ENCODE results near the gene KIRREL1. TPM values are rescaled to one million over a fixed set of nuclear protein-coding genes. Genes with fewer than 3 reads are reported as not detected.

The KIRREL1 gene
- total RNA-seq, 1 donor from 2014 or later, result 39.5 TPM

DNA sequence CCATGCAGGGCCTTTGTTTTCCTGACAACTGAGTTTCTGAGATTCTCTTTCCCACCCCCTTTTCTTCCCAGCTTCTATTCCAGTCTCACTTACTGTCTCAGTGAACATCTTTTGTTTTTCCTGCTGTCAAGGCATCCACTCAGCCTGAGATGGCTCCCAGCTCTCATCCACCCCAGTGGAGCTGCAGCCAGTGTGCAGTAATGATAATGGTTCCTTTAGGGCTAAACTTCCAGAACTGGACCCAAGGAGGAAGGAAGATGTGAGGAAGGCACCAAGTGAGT is 44.4 kb upstream of the KIRREL1 start:
- no peak overlapping the region for H3K4me3 ChIP-seq
- no peak overlapping the region for H3K9ac ChIP-seq
- H3K36me3 ChIP-seq, result no peaks in the 10 kb centered on the region
- Mint-ChIP-seq H3K27ac (no peak overlapping the region), H3K4me1 (peaks cover 6% of the 10 kb centered on the region), H3K36me3 (no peaks in the 10 kb centered on the region), H3K27me3 (ENCODE audit: insufficient read depth, low read depth) (peaks cover 4% of the 10 kb centered on the region), H3K4me3 (no peak overlapping the region), H3K9me3 (no peaks in the 10 kb centered on the region)
- H3K27me3 ChIP-seq, result no peaks in the 10 kb centered on the region
- H3K9me3 ChIP-seq (ENCODE audit: low read depth), result no peaks in the 10 kb centered on the region
- H3K4me2 ChIP-seq, result no peak overlapping the region
- H3K4me1 ChIP-seq, result no peaks in the 10 kb centered on the region
- no peaks in the 10 kb centered on the region for H3K79me2 ChIP-seq (ENCODE audit: low read depth)
- no peak overlapping the region for H2AFZ ChIP-seq (replicated peaks)
- no peak for DNase-seq (ENCODE audit: low spot score)
- TF ChIP-seq, protein P1, sequence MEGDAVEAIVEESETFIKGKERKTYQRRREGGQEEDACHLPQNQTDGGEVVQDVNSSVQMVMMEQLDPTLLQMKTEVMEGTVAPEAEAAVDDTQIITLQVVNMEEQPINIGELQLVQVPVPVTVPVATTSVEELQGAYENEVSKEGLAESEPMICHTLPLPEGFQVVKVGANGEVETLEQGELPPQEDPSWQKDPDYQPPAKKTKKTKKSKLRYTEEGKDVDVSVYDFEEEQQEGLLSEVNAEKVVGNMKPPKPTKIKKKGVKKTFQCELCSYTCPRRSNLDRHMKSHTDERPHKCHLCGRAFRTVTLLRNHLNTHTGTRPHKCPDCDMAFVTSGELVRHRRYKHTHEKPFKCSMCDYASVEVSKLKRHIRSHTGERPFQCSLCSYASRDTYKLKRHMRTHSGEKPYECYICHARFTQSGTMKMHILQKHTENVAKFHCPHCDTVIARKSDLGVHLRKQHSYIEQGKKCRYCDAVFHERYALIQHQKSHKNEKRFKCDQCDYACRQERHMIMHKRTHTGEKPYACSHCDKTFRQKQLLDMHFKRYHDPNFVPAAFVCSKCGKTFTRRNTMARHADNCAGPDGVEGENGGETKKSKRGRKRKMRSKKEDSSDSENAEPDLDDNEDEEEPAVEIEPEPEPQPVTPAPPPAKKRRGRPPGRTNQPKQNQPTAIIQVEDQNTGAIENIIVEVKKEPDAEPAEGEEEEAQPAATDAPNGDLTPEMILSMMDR (IDR thresholded peaks at IDR 0.05), result no peak
- TF ChIP-seq EZH2phosphoT487 (IDR thresholded peaks at IDR 0.05), result no peak
- no peak for TF ChIP-seq EZH2 (IDR thresholded peaks at IDR 0.05)
- no peaks in the 10 kb centered on the region for H4K20me1 ChIP-seq (ENCODE audit: low read depth)
- no peak overlapping the region for H3K27ac ChIP-seq
- H3F3A ChIP-seq (ENCODE audit: low read depth), result no peaks in the 10 kb centered on the region

DNA sequence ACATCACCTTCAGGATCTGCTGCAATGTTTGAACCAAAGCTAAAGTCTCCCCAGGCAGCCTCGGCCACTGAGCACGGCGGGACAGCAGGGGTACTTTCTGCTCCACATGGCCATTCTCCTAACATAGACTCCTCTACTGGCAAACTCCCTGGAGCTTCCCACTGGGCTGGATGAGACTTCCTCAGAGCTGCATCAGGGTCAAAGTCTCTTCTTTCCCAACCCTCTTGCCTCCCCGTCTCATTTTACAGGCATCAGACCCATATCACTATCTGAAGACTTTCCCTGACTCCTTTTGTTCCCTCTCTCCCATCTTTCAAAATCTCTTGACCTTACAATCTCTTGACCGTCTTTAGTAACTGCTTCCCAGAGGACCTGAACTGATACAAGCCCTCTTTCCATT is 42.2 kb upstream of the KIRREL1 start:
- no peak overlapping the region for H3K4me3 Mint-ChIP-seq
- Histone ChIP-seq H3K27me3 (no peaks in the 10 kb centered on the region), H3K9ac (no peak overlapping the region), H2AFZ (replicated peaks) (no peak overlapping the region), H3K4me3 (no peak overlapping the region), H3K9me3 (ENCODE audit: low read depth) (no peaks in the 10 kb centered on the region), H3K36me3 (no peaks in the 10 kb centered on the region), H3K79me2 (ENCODE audit: low read depth) (no peaks in the 10 kb centered on the region), H3K4me1 (no peaks in the 10 kb centered on the region), H3K4me2 (no peak overlapping the region), H3K27ac (no peak overlapping the region), H3F3A (ENCODE audit: low read depth) (no peaks in the 10 kb centered on the region), H4K20me1 (ENCODE audit: low read depth) (no peaks in the 10 kb centered on the region)
- no peak for DNase-seq (ENCODE audit: low spot score)
- no peak overlapping the region for H3K27ac Mint-ChIP-seq
- peaks cover 6% of the 10 kb centered on the region for H3K27me3 Mint-ChIP-seq (ENCODE audit: insufficient read depth, low read depth)
- H3K36me3 Mint-ChIP-seq, result no peaks in the 10 kb centered on the region
- no peaks in the 10 kb centered on the region for H3K9me3 Mint-ChIP-seq
- no peak for TF ChIP-seq EZH2 (IDR thresholded peaks at IDR 0.05)
- TF ChIP-seq EZH2phosphoT487 (IDR thresholded peaks at IDR 0.05), result no peak
- TF ChIP-seq, protein P1 (IDR thresholded peaks at IDR 0.05), result no peak
- peaks cover 6% of the 10 kb centered on the region for H3K4me1 Mint-ChIP-seq

DNA sequence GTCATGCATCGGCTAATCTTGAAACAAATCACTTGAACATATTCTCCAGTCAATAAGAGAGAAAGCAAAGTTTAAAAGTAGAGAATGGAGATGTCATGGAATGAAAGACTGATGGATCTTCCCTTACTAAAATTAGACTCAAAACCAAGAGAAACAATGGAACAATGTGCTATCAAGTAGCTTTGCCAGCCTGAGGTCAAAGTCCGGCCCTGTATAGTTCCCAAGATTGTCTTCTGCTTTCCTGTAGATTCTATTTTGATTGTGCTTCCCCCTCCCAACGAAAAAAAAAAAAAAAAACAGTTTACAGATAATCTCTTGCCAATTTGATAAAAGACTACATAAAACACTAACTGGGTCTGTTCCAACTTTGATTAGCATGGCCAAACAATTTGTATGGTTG is 40.8 kb upstream of the KIRREL1 start:
- H3K4me3 ChIP-seq, result no peak overlapping the region
- TF ChIP-seq, protein P1 (IDR thresholded peaks at IDR 0.05), result no peak
- TF ChIP-seq EZH2 (IDR thresholded peaks at IDR 0.05) (no peak), EZH2phosphoT487 (IDR thresholded peaks at IDR 0.05) (no peak)
- H3K4me2 ChIP-seq, result no peak overlapping the region
- no peak overlapping the region for H3K27ac ChIP-seq
- H3K36me3 Mint-ChIP-seq, result no peaks in the 10 kb centered on the region
- no peaks in the 10 kb centered on the region for H3K79me2 ChIP-seq (ENCODE audit: low read depth)
- H4K20me1 ChIP-seq (ENCODE audit: low read depth), result no peaks in the 10 kb centered on the region
- H3K27me3 Mint-ChIP-seq (ENCODE audit: insufficient read depth, low read depth), result peaks cover 6% of the 10 kb centered on the region
- H3K4me3 Mint-ChIP-seq, result no peak overlapping the region
- H3K27me3 ChIP-seq, result no peaks in the 10 kb centered on the region
- no peak overlapping the region for H2AFZ ChIP-seq (replicated peaks)
- no peaks in the 10 kb centered on the region for H3K9me3 ChIP-seq (ENCODE audit: low read depth)
- no peak overlapping the region for H3K27ac Mint-ChIP-seq
- H3K9me3 Mint-ChIP-seq, result no peaks in the 10 kb centered on the region
- H3K9ac ChIP-seq, result no peak overlapping the region
- H3K4me1 ChIP-seq, result no peaks in the 10 kb centered on the region
- no peaks in the 10 kb centered on the region for H3K36me3 ChIP-seq
- no peak for DNase-seq (ENCODE audit: low spot score)
- H3K4me1 Mint-ChIP-seq, result peaks cover 6% of the 10 kb centered on the region
- no peaks in the 10 kb centered on the region for H3F3A ChIP-seq (ENCODE audit: low read depth)

DNA sequence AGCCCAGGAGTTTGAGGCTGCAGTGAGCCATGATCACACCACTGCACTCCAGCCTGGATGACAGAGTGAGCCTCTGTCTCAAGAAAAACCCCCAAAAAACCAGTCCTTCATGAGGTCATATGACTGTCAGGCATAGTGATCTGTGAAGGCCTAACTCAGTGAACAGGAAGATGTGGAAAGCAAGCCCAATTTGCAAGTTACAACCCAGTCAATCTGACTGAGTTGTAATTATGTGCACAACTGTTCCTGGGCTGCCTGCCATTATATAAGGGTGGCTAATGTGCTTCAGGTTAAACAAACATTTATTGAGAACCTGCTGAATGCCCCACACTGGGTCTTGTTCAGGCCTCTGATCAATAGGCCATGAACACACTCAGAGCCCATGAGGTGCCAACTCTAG is 38.2 kb upstream of the KIRREL1 start:
- no peaks in the 10 kb centered on the region for H3K36me3 ChIP-seq
- H3K4me1 Mint-ChIP-seq, result no peaks in the 10 kb centered on the region
- TF ChIP-seq EZH2 (IDR thresholded peaks at IDR 0.05) (no peak), EZH2phosphoT487 (IDR thresholded peaks at IDR 0.05) (no peak)
- TF ChIP-seq, protein P1 (IDR thresholded peaks at IDR 0.05), result no peak
- H3K9me3 ChIP-seq (ENCODE audit: low read depth), result no peaks in the 10 kb centered on the region
- no peak overlapping the region for H3K9ac ChIP-seq
- H3K27ac ChIP-seq, result no peak overlapping the region
- DNase-seq (ENCODE audit: low spot score), result no peak
- no peaks in the 10 kb centered on the region for H3K36me3 Mint-ChIP-seq
- H3K4me1 ChIP-seq, result no peaks in the 10 kb centered on the region
- H3K4me3 Mint-ChIP-seq, result no peak overlapping the region
- H2AFZ ChIP-seq (replicated peaks), result no peak overlapping the region
- no peak overlapping the region for H3K4me2 ChIP-seq
- H3K27me3 ChIP-seq, result no peaks in the 10 kb centered on the region
- no peak overlapping the region for H3K27ac Mint-ChIP-seq
- peaks cover 6% of the 10 kb centered on the region for H3K27me3 Mint-ChIP-seq (ENCODE audit: insufficient read depth, low read depth)
- no peaks in the 10 kb centered on the region for H4K20me1 ChIP-seq (ENCODE audit: low read depth)
- H3F3A ChIP-seq (ENCODE audit: low read depth), result no peaks in the 10 kb centered on the region
- H3K79me2 ChIP-seq (ENCODE audit: low read depth), result no peaks in the 10 kb centered on the region
- H3K4me3 ChIP-seq, result no peak overlapping the region
- H3K9me3 Mint-ChIP-seq, result no peaks in the 10 kb centered on the region

All from neural progenitor cell (in vitro differentiated cells).